Gastrocnemius medialis (tissue), 4 donors: ENCODE data around the gene MCMBP. TPM values are rescaled to one million over a fixed set of nuclear protein-coding genes. Genes with fewer than 3 reads are reported as not detected.

Source experiments
- ATAC-seq, 2 donors: fragments of 150-250 bp; one replicate each; pipeline ENCODE4 v1.9.1; 2016
- DNase-seq, 2 donors: peaks; one replicate each; pipeline ENCODE4 v3.0.0-alpha.2; 2019
- H3K27ac ChIP-seq, 4 donors: fragments of 200-600 bp; sonication (generic); 1 replicate in 1 of 4; 2 replicates in 3 of 4; pipeline ENCODE4 v1.5.1; 2016 to 2018; ENCODE audit warnings: mild to moderate bottlenecking in 2 of 4, moderate library complexity in 1 of 4
- H3K27me3 ChIP-seq, 3 donors: fragments of 200-600 bp; sonication (generic) in 2 of 3; 1 replicate in 1 of 3; 2 replicates in 2 of 3; pipeline versions ENCODE4 v1.5.1 to v1.6.0; 2016 to 2019; ENCODE audit warnings: mild to moderate bottlenecking in 1 of 3, moderate library complexity in 1 of 3
- H3K36me3 ChIP-seq, 2 donors: fragments of 200-600 bp; sonication (generic) in 1 of 2; one replicate each; pipeline ENCODE4 v1.5.1; 2017 to 2018
- H3K4me1 ChIP-seq, 2 donors: fragments of 200-600 bp; sonication (generic) in 1 of 2; one replicate each; pipeline ENCODE4 v1.5.1; 2016 to 2017; ENCODE audit warnings: mild to moderate bottlenecking in 2 of 2
- H3K4me3 ChIP-seq, 4 donors: fragments of 200-600 bp; sonication (generic) in 3 of 4; 1 replicate in 1 of 4; 2 replicates in 3 of 4; pipeline ENCODE4 v1.5.1; 2016 to 2019; ENCODE audit warnings: mild to moderate bottlenecking in 2 of 4
- H3K9me3 ChIP-seq, 3 donors: fragments of 200-600 bp; sonication (generic) in 2 of 3; 1 replicate in 1 of 3; 2 replicates in 2 of 3; pipeline ENCODE4 v1.5.1; 2016 to 2019
- POLR2A ChIP-seq, 2 donors: fragments of 450-650 bp; IDR thresholded peaks; one replicate each; pipeline ENCODE4 v1.6.1; 2017; ENCODE audit warnings: antibody characterized with exemption in 2 of 2, mild to moderate bottlenecking in 2 of 2, moderate library complexity in 2 of 2
- in situ Hi-C, 4 donors: fragments of 200-750 bp; cut with MboI; loops; one replicate each; pipeline versions ENCODE4 v1.15.0 to v1.8.0; 2017; ENCODE audit warnings: low sequenced_read_pairs in 4 of 4
- intact Hi-C: fragments of 100-400 bp; cut with DNase I; formaldehyde crosslinking; loops from one replicate; pipeline ENCODE4 v1.15.1; 2023; ENCODE audit warnings: low total_unique reads
- total RNA-seq, 4 donors: library from RNA; depleted of rRNA; stranded (reverse); fragments of >200 nt; gene quantifications; one replicate each; pipeline versions ENCODE4 v1.1.0 to v1.2.3, GENCODE V29; 2016
- TF ChIP-seq, protein P1 (sequence below), 5 experiments: fragments of 450-650 bp in 3 of 5; fragments of 200-600 bp in 2 of 5; sonication (generic) in 2 of 5; IDR thresholded peaks in 4 of 5; conservative IDR thresholded peaks in 1 of 5; 1 replicate in 4 of 5; 2 replicates in 1 of 5; pipeline ENCODE4 v1.5.1; 2016 to 2019; ENCODE audit warnings: antibody characterized with exemption in 5 of 5, mild to moderate bottlenecking in 3 of 5, moderate library complexity in 3 of 5

The MCMBP gene
- total RNA-seq, 4 donors from 2014 or later = 28.1 to 43.6 (median 33.2) TPM

DNA sequence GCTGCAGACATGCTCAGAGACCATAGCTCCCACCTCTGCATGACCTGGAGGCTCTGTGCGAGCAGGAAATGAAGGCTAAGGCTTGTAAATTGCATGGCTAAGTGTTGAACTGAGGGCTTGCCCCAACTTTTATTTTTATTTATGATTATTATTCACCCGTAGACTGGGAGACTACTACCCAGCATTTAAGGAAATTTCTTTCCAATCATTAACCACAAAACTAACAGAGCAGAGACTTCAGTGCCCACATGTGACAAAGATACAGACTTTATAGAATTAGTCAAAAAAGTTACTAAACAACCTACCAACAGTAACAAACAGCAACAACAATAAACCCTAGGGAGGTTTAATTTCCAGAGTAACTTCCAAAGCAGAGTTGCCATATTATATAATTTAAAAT, 39.7 kb downstream of the MCMBP start:
- no peak for TF ChIP-seq POLR2A (IDR thresholded peaks at IDR 0.05)
- Histone ChIP-seq H3K9me3 (no peaks in the 10 kb centered on the region), H3K4me3 (no peak overlapping the region), H3K4me1 (no peaks in the 10 kb centered on the region), H3K27me3 (no peaks in the 10 kb centered on the region), H3K36me3 (peaks cover 0 to 92% of the 10 kb centered on the region in 2 donors), H3K27ac (no peak overlapping the region)
- ATAC-seq (no peak), DNase-seq (no peak)
- intact Hi-C loops (no loop called here), in situ Hi-C loops (no loop called here)

DNA sequence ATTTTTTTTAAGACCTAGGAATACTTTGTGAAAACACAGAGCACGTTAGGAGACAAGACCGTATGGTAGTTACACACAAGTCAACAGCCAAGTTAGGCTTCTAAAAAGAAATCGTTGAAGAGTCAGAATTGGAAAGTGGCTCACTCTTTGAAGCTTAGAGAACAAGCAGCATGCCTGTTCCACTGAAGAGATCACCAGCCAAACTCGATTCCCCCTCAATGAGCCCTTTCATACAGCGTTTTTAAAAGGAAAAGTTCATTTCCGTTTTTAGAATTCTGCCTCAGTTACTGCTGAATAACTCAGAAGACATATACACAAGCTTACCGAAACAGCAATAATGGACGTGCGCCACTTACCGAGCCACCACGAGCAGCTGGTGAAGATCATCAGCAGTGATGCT, 41.0 kb downstream of the MCMBP start:
- peaks cover 0 to 79% of the 10 kb centered on the region in 2 donors for H3K36me3 ChIP-seq
- ATAC-seq (no peak), DNase-seq (no peak)
- H3K27ac ChIP-seq = no peak overlapping the region
- H3K9me3 ChIP-seq = no peaks in the 10 kb centered on the region
- TF ChIP-seq, protein P1, sequence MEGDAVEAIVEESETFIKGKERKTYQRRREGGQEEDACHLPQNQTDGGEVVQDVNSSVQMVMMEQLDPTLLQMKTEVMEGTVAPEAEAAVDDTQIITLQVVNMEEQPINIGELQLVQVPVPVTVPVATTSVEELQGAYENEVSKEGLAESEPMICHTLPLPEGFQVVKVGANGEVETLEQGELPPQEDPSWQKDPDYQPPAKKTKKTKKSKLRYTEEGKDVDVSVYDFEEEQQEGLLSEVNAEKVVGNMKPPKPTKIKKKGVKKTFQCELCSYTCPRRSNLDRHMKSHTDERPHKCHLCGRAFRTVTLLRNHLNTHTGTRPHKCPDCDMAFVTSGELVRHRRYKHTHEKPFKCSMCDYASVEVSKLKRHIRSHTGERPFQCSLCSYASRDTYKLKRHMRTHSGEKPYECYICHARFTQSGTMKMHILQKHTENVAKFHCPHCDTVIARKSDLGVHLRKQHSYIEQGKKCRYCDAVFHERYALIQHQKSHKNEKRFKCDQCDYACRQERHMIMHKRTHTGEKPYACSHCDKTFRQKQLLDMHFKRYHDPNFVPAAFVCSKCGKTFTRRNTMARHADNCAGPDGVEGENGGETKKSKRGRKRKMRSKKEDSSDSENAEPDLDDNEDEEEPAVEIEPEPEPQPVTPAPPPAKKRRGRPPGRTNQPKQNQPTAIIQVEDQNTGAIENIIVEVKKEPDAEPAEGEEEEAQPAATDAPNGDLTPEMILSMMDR (IDR thresholded peaks at IDR 0.05 in 4 of 5, conservative IDR thresholded peaks at IDR 0.05 in 1 of 5) = no peak
- TF ChIP-seq POLR2A (IDR thresholded peaks at IDR 0.05) = no peak
- intact Hi-C loops (no loop called here), in situ Hi-C loops (no loop called here)
- no peak overlapping the region for H3K4me3 ChIP-seq
- H3K27me3 ChIP-seq = no peaks in the 10 kb centered on the region
- H3K4me1 ChIP-seq = no peaks in the 10 kb centered on the region

DNA sequence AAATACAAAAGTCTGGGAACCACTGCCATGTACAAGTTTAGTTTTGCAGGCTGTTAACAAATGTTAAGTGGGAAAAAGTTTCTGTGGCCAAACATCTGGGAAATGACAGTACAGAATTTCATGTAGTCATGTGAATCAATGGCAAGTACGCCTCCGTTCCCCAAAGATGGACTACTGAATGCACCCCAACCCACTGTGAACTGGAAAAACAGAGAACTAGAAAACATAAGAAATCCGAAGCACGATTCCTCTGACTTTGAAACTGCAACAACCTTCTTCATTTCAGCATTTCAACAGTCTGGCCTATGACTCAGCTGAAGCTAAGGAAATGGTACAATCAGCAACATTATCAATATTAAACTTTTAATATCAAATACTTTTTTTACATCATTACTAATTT, 41.8 kb downstream of the MCMBP start:
- no peak overlapping the region for H3K27ac ChIP-seq
- ATAC-seq (no peak), DNase-seq (no peak)
- TF ChIP-seq POLR2A (IDR thresholded peaks at IDR 0.05) = no peak
- TF ChIP-seq, protein P1 (IDR thresholded peaks at IDR 0.05 in 4 of 5, conservative IDR thresholded peaks at IDR 0.05 in 1 of 5) = no peak
- intact Hi-C loops = no loop called here
- H3K9me3 ChIP-seq = no peaks in the 10 kb centered on the region
- in situ Hi-C loops = no loop called here
- H3K4me1 ChIP-seq = no peaks in the 10 kb centered on the region
- peaks cover 0 to 71% of the 10 kb centered on the region in 2 donors for H3K36me3 ChIP-seq
- no peaks in the 10 kb centered on the region for H3K27me3 ChIP-seq
- no peak overlapping the region for H3K4me3 ChIP-seq

DNA sequence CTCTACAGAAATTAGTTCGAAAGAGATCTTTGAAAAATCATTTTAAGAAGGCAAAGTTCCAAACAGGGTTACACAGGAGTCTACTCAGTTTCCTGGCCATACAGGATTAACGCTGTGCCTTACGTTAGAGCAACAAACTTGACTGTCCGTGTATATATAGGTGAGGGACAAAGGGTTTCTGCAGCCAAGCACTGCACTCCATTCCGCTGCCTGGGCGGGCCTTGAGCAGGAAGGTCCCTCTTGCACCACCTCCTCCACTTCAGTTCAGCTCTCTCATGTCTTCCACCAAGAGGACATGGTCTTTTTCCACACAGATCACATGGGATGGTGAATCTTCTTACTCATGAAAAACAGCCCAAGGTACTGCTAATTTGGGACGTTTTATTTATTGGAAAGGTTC, 43.2 kb downstream of the MCMBP start:
- TF ChIP-seq POLR2A (IDR thresholded peaks at IDR 0.05) = no peak
- TF ChIP-seq, protein P1 (IDR thresholded peaks at IDR 0.05 in 4 of 5, conservative IDR thresholded peaks at IDR 0.05 in 1 of 5) = no peak
- no peak overlapping the region for H3K27ac ChIP-seq
- DNase-seq = no peak
- in situ Hi-C loops = no loop called here
- ATAC-seq = no peak
- no peaks in the 10 kb centered on the region for H3K4me1 ChIP-seq
- no peaks in the 10 kb centered on the region for H3K9me3 ChIP-seq
- H3K27me3 ChIP-seq = no peaks in the 10 kb centered on the region
- intact Hi-C loops = no loop called here
- H3K36me3 ChIP-seq = peaks cover 0 to 58% of the 10 kb centered on the region in 2 donors
- H3K4me3 ChIP-seq = no peak overlapping the region

DNA sequence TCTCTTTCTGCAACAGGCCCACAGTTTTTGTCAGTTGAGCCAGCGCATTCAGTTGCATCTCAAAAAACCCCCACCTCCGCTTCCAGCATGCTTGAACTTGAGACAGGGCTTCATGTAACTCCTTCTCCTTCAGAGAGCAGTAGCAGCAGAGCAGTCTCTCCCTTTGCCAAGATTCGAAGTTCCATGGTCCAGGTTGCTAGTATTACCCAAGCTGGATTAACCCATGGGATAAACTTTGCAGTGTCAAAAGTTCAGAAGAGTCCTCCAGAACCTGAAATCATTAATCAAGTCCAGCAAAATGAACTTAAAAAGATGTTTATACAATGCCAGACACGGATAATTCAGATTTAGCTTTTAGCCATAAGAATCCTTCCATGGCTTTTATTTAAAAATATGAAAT, 45.2 kb downstream of the MCMBP start:
- H3K27ac ChIP-seq = no peak overlapping the region
- in situ Hi-C loops = no loop called here
- ATAC-seq = no peak
- no peaks in the 10 kb centered on the region for H3K4me1 ChIP-seq
- no peaks in the 10 kb centered on the region for H3K9me3 ChIP-seq
- H3K4me3 ChIP-seq = no peak overlapping the region
- no peaks in the 10 kb centered on the region for H3K27me3 ChIP-seq
- no peak for TF ChIP-seq POLR2A (IDR thresholded peaks at IDR 0.05)
- TF ChIP-seq, protein P1 (IDR thresholded peaks at IDR 0.05 in 4 of 5, conservative IDR thresholded peaks at IDR 0.05 in 1 of 5) = no peak
- peaks cover 0 to 53% of the 10 kb centered on the region in 2 donors for H3K36me3 ChIP-seq
- no peak for DNase-seq
- intact Hi-C loops = no loop called here
